ENCODE data around the gene KRT7.
A peak's percentile ranks its signal among the peaks of the same experiment; 100 is the strongest.
"Not testable (repeated sequence)": the region's sequence is repeated elsewhere in the genome, so short reads cannot be mapped to it uniquely, and the experiment has no call there.

Gene KRT7

DNA sequence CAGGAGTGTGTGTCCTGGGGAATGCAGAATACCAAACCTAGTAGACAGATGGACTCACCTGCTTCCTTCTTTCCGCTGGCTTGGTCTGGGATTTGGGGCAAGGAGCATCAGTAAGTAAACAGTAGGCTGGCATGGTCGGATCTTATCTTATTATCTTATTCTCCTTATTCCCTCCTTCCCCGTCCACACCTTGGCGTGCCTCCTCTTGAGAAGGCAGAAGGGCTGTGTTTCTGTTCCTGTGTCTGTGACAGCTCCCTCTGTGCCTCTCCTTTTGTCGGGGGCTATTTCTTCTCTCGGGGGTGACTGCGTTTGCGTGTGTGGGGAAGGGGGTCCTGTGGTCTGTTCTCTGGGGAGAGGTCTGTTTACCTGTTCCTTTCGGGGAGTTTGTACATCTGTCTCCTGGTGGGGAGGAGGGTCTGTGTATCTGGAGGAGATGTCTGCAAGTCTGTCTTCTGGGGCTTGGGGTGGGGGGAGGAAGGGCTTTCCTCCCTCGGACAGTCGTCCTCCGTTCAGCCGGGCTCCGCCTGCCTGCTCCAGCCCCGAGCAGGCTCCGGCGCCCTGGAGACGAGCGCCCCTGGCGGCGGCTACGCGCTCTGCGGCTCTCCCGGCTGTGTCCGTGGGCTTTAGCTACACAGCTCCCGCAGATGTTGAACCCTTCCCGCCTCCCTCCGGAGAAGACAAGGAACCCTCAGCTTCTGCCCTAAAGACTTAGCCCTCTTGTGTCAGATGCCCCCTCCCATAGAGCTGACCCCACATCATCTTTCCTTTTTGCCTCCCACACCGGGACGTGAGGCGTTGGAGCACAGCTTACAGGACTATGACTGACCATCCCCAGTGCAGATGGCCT lies 45.8 kb downstream of the KRT7 start:
- peak; percentile 79 for DNase-seq (ENCODE audit: low read depth)

DNA sequence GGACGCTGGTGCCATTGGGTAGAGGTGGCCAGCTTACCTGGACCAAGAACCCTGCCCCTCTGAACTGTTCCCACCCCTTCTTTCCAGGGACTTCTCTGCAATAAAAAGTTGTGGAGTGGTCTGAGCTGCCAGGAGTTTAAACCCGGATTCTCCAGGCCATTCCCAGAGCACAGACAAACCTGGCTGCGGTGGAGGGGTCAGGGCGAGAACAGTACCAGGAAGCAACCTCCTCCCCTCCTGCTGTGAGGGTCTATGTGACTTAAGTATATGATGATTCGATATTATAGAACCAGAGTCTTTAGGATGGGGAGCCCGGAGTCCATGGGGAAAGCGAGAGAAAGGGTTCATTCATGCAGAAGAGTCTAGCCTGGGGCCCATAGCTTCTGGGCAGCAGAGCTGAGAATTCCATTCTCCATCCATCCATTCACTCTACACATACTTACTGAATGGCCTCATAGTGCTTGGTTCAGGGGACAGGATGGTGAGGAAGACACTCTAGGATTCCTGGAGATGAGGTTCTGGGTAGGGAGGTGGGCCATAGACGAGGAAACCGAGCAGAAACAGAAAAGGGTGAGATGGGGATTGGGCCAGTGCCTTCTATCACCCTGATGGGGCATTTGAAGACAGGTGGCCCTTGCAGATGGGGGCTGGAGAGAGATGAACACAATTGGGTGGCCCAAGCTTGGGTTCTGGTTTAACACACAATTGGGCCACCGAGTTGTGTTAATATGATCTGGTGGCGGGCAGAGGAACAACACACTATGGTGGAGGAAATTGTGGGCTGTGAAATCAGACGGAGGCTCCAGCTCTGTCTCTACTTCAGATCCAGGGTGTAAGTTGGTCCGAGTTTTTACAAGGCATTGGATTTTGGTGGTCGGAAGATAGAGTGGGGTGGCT lies 46.6 kb downstream of the KRT7 start:
- peak; percentile 75 for DNase-seq (ENCODE audit: low read depth)

DNA sequence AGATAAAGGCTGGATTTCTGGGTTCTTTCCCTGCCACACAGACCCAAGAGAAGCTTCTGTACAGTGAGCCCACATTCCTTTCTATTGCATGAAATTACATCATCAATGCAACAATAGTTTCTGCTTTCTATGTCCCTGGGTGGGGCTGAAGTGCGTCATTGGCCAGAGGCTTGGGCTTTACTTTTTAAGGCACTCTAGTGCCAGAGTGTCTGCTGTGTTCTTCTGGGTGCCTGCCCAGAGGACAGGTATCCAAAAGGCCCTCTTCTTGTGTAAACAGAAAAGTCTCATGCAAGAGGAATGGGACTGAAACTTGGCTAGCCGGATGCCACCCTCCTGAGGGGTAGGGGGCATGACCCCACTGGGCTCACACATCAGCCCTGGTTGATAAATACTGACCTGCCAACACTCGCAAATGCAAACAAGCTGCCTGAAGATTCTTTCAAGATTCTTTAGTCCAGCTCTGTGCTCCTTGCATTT lies 47.3 kb downstream of the KRT7 start:
- peak; percentile 96 for DNase-seq (ENCODE audit: low read depth)

DNA sequence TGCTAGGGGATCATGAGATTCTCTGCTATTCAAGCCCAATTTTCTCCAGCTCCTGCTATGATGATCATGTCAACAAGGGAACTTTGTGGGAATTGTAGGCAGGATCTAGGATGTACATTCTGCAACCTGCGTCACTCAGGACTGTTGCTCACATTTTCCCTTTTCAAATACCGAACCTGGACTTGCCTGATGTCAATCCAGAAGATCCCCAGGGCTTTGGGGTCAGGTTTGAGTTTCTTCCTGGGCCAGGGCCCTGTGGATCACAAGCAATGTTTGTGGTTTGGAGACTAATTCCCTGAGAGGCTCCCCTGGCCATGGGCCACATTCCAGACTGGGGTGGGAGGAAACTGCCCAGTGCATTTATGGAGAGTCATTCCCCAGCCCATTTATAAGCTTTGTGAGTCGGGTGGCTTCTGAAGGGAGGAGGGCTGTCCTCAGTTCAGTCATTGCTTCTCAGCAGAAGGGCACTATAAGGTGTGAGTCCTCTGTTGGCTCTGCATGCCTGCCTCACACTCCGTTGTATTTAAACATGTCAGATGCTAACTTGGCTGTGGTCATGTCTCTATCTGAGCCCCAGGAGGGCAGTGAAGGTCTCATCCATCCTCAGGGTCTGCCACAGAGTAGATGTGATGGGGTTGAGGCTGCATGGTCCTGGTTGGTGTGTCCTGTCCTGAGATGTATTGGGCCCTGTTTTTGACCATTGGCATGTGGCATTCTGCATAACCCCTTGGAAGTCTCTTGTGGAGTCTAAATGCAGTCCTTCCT lies 47.9 kb downstream of the KRT7 start:
- peak; percentile 99 for DNase-seq (ENCODE audit: low read depth)

DNA sequence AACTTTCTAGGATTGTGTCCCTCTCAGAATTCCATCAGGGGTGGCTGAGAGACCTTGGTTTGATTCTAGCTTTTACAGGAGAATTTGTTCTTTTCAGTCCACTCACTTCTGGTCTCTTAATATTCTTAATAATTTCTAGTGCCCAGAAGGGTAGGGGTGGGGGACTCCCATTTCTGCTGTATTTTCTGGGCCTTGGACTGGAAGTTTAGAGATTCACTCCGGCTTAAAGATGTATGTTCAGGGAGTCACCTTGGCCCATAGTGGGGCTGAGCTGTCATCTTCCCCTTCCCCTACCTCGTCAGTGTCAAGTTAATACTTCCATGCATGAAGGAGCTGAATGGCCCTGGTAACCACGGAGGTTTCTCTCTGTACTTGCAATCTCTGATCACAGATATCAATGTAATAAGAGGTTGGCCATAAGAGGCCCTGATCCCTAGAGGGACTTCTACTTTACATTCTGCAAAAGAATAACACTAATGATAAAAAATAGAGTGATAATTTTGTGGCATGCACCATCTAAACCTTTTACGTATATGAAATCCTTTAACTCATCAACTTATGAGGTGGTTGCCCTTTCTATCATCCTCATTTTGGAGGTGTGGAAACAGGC lies 51.6 kb downstream of the KRT7 start:
- DNase-seq (ENCODE audit: low read depth): no peak

DNA sequence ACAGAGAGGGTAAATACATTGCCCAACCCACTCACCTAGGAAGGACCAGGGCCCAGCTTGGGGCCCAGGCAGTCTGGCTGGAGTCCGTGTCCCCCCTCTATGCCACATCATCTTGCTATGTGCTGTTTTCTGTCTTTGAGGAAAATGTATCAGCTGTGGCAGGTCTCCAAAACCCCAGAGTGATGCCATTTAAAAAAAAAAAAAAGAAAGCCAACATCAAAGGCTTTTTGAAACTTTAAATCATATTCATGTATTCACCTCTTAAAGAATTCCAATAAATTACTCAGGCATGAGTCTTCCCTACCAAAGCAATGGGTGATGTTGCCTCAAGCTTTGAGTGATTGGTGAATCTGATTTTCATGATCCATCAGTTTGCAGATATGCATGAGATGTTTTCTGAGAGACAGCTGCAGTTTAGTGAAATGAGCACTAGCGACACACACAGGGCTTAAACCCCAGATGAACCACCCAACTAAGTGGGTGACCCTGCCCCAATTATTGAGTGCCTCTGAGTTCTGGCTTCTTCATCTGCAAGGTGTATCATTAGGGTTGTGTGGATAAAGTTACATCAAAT lies 52.2 kb downstream of the KRT7 start:
- peak; percentile 81 for DNase-seq (ENCODE audit: low read depth)

DNA sequence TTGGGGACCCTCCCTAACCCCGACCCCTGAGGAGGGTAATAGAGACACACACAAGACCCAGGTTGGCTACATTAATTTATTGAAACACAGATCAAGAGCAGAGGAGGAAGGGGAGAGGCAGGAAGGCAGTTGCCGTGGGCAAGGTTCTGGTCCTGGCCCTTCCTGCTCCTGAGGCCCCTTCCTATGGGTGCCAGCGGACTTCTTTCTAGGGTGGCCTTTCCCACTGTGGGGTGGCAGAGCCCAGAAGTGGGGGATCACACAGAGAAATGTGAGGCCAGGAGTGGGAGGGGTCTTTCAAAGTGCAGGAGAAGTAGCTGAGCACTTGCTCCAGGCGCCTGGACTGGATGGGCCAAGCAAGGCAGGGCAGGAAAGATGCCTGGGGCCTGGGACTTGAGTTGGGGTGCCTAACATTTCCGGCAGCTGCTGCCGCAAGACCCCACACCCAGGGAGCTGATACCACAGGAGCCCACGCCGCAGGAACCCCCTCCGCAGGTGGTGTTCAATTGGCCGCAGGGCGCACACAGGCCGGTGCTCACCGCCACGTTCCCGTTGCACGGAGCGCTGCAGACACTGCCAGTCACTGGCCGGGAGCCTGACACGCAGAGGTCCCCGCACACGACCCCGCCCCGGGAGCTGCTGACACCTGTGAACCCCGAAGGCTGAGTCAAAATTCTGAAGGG lies 52.9 kb downstream of the KRT7 start:
- DNase-seq (ENCODE audit: low read depth): no peak

DNA sequence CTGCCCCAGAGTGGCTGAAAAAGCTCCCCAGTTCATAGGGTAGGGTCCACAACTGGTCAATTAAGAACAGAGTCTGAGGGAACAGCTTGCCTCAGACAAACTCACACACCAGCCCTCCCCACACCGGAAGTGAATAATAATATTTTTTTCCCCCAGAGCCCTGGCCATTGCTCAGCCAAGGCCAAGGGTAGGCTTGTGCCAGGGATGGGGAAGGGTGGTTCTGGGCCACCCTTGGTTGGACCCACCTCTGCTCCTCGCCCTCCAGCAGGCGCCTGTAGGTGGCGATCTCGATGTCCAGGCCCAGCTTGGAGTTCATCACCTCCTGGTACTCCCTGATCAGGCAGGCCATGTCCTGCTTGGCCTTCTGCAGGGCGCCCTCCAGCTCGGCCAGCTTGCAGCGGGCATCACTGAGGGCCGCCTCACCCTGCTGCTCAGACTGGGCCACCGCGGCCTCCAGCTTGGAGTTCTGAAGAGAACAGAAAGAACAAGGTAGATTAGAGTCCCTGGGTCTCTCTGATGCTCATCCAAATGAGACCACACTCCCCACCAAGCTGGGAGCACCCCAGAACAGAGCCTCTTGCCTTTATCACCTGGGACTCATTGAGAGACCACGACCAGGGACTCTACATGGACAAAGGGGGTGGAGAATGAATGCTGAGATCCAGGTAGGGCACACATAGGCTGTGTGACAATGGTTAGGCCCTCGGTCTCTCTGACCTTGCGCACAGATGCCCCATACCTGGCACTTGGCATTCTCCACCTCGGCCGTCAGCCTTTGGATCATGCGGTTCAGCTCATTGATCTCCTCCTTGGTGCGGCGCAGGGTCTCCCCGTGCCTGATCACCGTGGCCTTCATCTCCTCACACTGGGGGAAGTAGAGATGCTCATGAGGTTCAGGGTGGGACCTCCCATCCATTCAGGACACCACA lies 54.1 kb downstream of the KRT7 start:
- not testable (repeated sequence) for DNase-seq (ENCODE audit: low read depth)

DNA sequence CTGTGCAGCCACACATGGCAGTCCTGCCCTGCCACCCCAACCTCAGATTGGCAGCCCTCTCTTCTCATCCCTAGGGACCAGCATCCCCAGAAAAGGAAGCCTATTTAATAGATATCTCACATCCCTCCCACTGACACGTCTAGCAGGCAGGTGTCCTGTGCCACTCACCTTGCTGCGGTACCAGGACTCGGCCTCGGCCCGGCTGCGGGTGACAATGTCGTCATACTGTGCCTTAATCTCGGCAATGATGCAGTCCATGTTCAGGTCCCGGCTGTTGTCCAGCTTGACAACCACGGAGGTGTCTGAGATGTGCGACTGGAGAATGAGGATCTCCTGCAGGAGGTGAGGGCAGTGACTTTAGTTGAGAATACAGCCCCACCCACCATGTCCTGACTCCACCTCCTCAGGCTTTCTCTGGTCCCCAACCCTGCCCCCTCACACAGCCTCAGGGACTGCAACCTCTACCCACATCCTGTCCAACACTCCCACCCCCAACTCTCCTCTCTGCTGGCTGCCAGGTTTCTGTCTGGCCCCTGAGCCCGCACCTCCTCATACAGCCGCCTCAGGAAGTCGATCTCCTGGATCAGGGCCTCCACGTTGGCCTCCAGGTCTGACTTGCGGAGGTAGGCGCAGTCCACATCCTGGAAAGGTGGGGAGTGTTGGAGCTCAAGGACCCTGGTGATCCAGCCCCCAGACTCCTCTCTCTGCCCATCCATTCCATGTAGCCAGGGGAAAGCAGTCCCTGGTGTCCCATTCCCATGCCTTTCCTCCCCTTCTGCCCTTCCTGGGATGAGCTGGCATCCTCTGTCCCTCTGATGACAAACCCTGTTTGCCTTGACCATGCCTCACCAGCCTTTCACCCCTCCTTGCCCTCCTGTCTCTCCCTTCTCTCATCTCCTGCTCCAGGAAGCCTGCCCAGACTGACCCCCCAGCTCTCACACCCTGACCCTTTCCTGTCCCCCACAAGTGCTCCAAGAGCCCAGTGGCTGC lies 55.1 kb downstream of the KRT7 start:
- peak; percentile 46 for DNase-seq (ENCODE audit: low read depth)

DNA sequence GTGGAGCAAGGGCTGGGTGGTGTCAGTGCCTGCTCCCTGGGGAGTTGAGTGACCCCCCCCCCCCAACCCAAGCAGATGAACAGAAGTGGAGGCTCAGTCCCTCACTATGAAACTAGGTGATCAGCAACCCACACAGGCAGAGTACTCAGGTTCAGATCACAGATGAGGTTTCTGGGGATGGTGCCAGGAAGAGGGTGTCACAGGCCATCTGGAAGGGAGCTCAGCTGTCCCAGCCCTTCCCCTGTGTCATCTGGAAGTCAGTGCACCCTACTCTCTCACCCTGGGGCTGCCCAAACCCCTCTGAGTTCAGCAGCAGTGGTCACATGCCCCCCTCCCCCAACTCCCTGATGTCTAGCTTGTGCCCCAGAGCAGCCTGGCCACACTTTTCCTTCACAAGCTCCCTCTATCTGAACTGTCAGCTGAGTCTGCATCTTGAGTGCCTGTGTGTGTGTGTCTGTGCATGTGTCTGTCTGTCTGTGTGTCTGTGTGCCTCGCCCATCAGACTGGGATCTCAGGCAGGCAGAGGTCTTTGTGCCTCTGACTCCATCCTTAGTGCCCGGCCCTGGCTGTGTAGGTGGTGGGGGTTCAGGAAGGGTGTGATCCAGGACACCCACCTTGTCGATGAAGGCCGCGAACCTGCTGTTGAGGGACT lies 57.6 kb downstream of the KRT7 start:
- DNase-seq (ENCODE audit: low read depth): not testable (repeated sequence)

DNA sequence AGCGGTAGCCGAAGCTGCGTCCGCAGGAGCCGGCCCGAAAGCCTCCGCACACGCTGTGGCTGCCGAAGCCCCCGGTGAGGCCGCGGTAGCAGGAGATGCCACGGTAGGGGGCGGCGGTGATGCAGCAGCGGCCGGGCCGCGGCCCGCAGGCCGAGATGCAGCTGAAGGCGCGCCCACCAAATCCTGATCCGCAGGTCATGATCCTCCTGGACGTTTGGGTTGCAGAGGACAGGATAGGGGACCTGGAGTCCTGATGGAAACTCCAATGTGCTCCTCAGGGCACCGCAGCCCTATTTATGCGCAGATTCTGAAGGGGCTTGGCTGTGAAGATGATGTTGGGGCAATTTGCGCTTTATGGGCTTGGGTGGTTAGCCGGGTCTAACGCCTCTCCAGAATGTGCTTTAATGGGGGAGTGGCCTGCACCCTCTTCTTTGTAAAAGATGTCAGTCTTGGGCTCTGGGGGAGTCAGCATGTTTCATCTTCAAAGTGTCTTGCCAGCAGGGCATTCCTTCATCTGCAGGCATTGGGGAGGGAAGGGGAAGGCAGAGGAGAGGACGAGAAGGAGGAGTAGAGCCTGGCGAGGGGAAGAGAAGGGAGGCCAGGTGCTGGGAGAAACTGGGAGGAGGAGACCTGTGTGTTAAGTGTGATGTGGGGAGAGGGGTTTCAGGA lies 58.4 kb downstream of the KRT7 start, which contains the start of gene KRT81:
TSS of gene KRT81 (minus strand) at position 268 of the 669 bp plus-strand sequence. CDS start at position 199, 69 bp downstream.
- no peak for DNase-seq (ENCODE audit: low read depth)

DNA sequence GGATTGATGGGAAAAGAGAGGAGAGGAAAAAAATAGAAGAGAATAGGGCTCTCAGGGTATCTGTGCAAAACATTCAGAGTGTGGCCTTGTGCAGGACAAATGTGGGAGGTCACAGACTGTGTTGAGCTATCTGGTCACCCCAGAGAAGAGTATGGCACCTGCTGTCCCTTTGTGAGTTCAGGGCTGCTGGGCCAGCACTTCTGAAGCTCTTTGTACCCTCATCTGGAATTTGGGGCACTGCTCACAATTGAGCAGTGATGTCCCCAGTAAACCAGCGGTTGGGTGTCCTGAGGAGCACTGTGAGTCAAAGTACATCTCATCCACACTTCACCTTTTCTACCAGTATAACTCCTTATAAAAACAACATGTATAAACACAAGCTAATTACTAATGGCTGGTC lies 60.9 kb downstream of the KRT7 start:
- no peak for DNase-seq (ENCODE audit: low read depth)

DNA sequence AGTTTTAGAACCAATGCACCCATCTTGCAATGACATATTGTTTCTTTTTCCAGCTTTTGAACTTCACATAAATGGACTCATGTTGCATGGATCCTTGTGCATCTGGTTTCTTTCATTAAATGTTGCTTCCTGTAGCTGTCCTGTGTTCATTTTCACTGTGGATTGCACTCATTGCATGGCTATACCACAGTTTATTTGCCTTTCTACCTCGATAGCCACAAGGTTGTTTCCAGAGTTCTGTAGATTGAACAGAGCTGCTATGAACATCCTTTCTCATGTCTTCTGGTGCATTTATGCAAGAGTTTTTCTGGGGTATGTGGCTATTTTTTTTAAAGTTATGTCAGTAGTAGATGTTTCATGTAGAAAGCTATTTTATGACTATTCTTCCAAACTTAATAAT lies 61.8 kb downstream of the KRT7 start:
- DNase-seq (ENCODE audit: low read depth): no peak

DNA sequence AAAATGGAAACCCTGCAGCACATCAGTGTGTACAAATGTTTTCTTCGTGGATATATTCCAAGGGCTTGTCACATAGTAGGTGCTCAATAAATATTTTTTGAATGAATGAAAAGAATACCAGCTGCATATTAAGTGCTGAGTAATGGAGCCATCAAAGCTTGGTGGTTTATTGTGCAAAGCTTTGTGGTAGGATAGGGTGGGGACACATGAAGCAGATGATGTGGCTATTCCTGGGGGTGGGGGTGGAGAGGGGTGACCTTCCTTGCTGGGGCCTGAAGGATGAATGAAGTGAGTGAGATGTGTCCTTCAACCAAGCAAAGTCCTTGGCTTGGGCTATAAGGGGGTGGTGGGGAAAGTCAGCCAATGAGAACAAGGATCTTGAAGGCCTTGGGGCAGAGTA lies 62.6 kb downstream of the KRT7 start:
- no peak for DNase-seq (ENCODE audit: low read depth)

DNA sequence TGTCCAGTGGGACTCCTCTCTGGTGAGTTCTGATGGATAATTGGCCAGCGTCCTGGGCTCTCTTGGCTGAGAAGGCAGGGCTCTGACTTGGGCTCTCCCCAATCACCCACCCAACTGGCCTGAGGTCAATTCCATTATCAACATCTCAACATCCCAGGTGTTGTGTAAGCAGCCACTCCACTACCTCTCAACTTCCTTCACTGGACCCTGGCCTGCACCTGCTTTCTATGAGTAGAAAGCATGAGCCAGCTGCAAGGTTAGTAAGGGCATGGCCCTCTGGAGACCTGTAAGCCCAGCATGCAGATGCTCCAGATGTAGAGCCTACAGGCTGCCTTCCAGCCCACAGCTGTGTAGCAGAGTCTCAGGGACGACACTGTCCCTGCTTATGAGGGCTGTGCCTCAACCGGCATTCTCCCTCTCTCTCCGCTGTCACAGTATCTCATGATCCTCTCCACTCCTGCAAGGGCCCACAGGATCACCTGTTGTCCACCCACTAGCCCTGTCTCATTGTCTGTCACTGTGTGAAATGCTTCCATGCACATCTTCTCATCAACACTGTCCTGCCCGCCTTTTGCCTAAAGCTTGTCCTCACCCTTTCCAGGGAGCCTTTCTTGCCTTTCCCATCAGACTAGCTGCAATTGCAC lies 63.7 kb downstream of the KRT7 start:
- no peak for DNase-seq (ENCODE audit: low read depth)
